Measurements from ENCODE around the gene PEAK3. TPM values are rescaled to one million over a fixed set of nuclear protein-coding genes. Genes with fewer than 3 reads are reported as not detected.

Gene PEAK3
- total RNA-seq, 2 donors from 2014 or later: 1.5 to 1.9 TPM

- no peak overlapping the region for H3K27ac ChIP-seq
- H3K36me3 ChIP-seq: peaks cover 56% of the 10 kb centered on the region
- no peak for TF ChIP-seq CTCF (IDR thresholded peaks at IDR 0.05)
- no peak overlapping the region for H3K4me3 ChIP-seq
- peaks cover 0 to 45% of the 10 kb centered on the region in 2 donors for H3K4me1 ChIP-seq
- DNase-seq (ENCODE audit: low spot score): peak; percentile 72
- peaks cover 3 to 16% of the 10 kb centered on the region in 2 donors for H3K27me3 ChIP-seq
- no peaks in the 10 kb centered on the region for H3K9me3 ChIP-seq
These were observed 35.1 kb downstream of the PEAK3 start for GRCh38 chr19:2246801-2247361.

DNA sequence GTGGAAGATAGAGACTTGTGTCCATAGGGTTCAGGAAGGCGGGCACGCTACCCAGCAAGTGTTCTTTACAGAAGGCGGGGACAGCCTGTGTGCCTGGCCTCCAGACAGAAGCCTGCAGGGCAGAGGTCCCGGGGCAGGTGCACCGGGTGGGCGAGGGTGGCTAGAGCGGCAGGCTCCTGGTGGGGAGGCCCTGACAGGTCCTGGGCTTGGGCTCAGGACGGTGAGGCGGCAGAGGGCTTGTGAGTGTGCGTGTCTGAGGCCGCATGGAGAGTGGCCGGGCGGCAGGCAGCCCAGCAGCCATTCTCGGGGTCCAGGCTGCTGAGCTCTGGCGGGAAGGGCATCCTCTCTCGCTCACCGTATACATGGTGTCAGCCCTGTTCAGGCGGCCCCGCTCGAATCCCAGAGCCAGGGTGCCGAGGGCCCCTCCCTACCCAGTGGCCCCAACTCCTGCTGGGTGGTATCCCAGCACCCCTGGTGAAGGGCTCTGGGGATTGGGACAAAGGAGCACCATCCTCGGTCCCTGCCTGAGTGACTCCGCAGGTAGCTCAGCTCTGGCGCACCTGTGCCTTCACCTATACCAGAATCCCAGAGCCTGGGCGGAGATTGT is 35.9 kb downstream of the PEAK3 start:
- no peak overlapping the region for H3K27ac ChIP-seq
- H3K4me1 ChIP-seq: peaks cover 0 to 45% of the 10 kb centered on the region in 2 donors
- no peaks in the 10 kb centered on the region for H3K9me3 ChIP-seq
- H3K36me3 ChIP-seq: peaks cover 56% of the 10 kb centered on the region
- no peak for TF ChIP-seq CTCF (IDR thresholded peaks at IDR 0.05)
- no peak overlapping the region for H3K4me3 ChIP-seq
- H3K27me3 ChIP-seq: peaks cover 0 to 12% of the 10 kb centered on the region in 2 donors
- DNase-seq (ENCODE audit: low spot score): no peak

GRCh38 chr19:2245273-2245672 is 36.7 kb downstream of the PEAK3 start:
- no peak for DNase-seq (ENCODE audit: low spot score)
- peaks cover 56% of the 10 kb centered on the region for H3K36me3 ChIP-seq
- H3K4me1 ChIP-seq: peaks cover 3 to 45% of the 10 kb centered on the region in 2 donors

GRCh38 chr19:2244486-2244885 is 37.5 kb downstream of the PEAK3 start:
- Histone ChIP-seq H3K27ac (no peak overlapping the region), H3K4me1 (peaks cover 5 to 45% of the 10 kb centered on the region in 2 donors), H3K36me3 (peaks cover 56% of the 10 kb centered on the region), H3K27me3 (no peaks in the 10 kb centered on the region), H3K9me3 (no peaks in the 10 kb centered on the region), H3K4me3 (no peak overlapping the region)
- DNase-seq (ENCODE audit: low spot score): no peak
- TF ChIP-seq CTCF (IDR thresholded peaks at IDR 0.05): no peak

More at GRCh38 chr19:2245273-2245672, 36.7 kb downstream of the PEAK3 start:
- H3K9me3 ChIP-seq: no peaks in the 10 kb centered on the region
- H3K4me3 ChIP-seq: no peak overlapping the region
- peaks cover 0 to 3% of the 10 kb centered on the region in 2 donors for H3K27me3 ChIP-seq
- no peak for TF ChIP-seq CTCF (IDR thresholded peaks at IDR 0.05)
- no peak overlapping the region for H3K27ac ChIP-seq

GRCh38 chr19:2244125-2244411 is 37.9 kb downstream of the PEAK3 start:
- no peak for DNase-seq (ENCODE audit: low spot score)
- Histone ChIP-seq H3K27me3 (no peaks in the 10 kb centered on the region), H3K4me1 (peaks cover 5 to 48% of the 10 kb centered on the region in 2 donors), H3K36me3 (peaks cover 56% of the 10 kb centered on the region), H3K9me3 (no peaks in the 10 kb centered on the region), H3K27ac (no peak overlapping the region), H3K4me3 (no peak overlapping the region)
- no peak for TF ChIP-seq CTCF (IDR thresholded peaks at IDR 0.05)

All from right atrium auricular region (tissue), 2 donors.